GM13976 (cell line): ENCODE results near the gene ENTPD6.
"Not testable (repeated sequence)": the region's sequence is repeated elsewhere in the genome, so short reads cannot be mapped to it uniquely, and the experiment has no call there.

Source experiments
- DNase-seq: peaks from one replicate; pipeline ENCODE4 v3.0.0; 2012; ENCODE audit warnings: low spot score
- CTCF ChIP-seq: IDR thresholded peaks from 2 replicates; pipeline ENCODE4 v1.5.1; 2012; ENCODE audit warnings: borderline replicate concordance, mild to moderate bottlenecking; ENCODE audit not compliant: insufficient read depth; ENCODE audit errors: extremely low read depth, missing control alignments, control extremely low read depth
- in situ Hi-C: fragments of 300-500 bp; cut with MboI; formaldehyde crosslinking; loops from one replicate; pipeline ENCODE4 v1.12.0; 2022; ENCODE audit warnings: low sequenced_read_pairs, mixed read lengths, inconsistent platforms; ENCODE audit not compliant: unreplicated experiment

ENTPD6 gene

DNA sequence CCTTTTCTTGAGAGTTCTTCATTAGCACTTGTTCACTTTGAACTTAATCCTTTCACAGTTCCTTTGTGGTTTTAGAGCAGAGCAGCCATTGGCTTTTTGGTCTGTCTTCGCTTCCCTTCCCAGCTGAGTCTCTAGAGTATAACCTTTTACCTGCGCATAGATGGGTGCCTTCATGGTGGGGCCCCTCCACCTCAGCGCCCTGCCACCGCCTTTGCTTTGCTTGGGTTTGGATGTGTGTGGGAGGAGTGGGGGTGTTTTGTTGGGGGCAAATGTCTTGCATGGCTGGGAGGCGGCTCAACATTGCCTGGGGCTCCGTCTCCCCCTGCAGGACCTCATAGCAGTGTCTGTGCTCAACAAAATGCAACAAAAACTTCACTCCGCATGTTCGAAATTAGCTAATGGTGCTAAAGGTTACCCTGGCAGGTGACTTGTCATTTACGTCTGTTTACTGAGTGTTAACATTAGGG is 64.3 kb downstream of the ENTPD6 start:
- DNase-seq: no peak
- in situ Hi-C loops: no loop called here
- TF ChIP-seq CTCF: no peak

DNA sequence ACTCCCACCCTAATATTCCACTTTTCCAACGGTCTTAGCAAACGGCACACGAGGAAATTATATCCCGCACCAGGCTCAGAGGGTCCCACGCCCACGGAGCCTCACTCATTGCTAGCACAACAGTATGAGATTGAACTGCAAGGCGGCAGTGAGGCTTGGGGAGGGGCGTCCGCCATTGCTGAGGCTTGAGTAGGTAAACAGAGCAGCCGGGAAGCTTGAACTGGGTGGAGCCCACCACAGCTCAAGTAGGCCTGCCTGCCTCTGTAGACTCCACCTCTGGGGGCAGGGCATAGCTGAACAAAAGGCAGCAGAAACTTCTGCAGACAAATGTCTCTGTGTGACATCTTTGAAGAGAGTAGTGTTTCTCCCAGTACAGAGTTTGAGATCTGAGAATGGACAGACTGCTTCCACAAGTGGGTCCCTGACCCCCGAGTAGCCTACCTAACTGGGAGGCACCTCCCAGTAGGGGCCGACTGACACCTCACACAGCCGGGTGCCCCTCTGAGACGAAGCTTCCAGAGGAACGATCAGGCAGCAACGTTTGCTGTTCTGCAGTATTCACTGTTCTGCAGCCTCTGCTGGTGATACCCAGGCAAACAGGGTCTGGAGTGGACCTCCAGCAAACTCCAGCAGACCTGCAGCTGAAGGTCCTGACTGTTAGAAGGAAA is 65.4 kb downstream of the ENTPD6 start:
- in situ Hi-C loops, DNase-seq: not testable (repeated sequence)

DNA sequence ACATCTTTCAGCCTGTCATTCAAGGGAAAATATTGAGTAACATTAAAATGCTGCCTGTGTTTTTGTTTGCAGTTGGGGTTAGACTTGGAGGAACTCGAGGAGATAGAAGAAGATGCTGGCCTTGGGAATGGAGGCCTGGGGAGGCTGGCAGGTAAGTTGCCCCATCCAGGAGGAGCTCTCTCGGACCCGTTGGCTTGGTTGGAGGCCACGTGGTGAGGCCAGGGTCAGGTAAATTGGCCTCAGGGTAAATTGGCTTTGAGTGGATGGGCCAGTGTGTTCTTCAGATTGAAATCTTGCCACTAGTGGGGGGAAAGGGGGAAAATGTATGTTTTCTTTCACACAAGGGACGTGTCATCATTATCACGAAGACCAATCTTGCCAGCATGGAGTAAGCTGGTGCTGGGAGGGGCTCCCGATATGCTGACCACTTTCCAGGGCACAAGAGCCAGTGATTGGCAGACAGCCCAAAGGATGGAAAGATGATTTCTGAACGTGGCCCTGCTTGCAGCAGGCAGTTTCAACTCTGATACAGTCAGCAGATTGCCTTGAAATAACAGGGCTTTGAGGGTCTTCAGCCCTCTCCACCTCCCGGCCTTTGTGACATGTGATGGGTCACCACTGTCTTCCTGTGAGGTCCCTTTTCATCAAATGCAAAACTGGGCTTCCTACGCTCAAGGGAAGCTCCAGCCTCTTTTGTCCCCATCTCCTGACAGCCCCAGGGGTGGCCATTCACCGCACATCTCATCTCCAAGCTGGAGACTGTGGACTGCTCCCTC is 73.7 kb downstream of the ENTPD6 start:
- in situ Hi-C loops: no loop called here
- no peak for DNase-seq
- no peak for TF ChIP-seq CTCF

DNA sequence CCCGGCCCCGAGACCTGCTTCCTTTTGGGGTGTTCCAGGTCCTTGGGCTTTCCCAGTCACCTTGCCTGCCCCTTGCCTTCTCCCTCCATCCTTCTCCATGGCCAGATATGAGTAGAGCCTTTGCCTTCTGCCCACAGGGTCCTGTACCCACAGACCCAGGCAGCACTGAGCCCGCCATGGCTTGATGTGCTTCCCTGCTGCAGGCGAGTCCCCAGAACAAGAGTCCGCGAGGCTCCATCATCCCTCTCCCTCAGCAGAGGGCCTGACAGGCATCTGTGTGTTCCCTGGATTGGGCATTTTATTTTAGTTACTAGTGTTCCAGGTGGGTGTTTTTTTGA is 74.3 kb downstream of the ENTPD6 start:
- in situ Hi-C loops: no loop called here
- DNase-seq: no peak
- no peak for TF ChIP-seq CTCF

DNA sequence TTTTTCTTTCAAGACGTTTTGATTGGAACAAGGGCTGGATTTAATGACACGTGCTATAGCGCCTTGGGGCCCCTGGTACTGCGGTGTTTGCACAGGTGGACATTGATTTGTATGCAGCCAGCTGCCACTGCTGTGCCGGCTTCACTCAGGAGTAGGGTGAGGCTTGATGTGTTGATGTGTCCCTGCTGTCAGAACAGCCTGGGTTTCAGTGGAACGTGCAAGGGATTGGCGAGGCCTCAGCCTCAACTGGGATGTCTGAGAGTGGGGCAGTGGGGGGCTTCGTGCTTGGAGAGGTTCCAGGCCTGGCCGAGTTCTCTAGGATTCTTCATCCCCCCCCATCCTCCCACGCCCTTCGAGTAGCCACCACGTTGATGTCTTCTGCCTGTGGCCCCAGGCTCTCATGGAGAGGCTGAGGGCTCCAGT is 75.3 kb downstream of the ENTPD6 start:
- in situ Hi-C loops: no loop called here
- TF ChIP-seq CTCF: no peak
- DNase-seq: no peak

- no peak for DNase-seq
- in situ Hi-C loops: no loop called here
- no peak for TF ChIP-seq CTCF
Measured at GRCh38 chr20:25271486-25272222, 76.1 kb downstream of the ENTPD6 start.
